Measurements from ENCODE around the gene SPANXN5.
"Not testable (repeated sequence)": the region's sequence is repeated elsewhere in the genome, so short reads cannot be mapped to it uniquely, and the experiment has no call there.

SPANXN5 gene
- total RNA-seq: 0 to 0.06 reads per million in 2 experiments

GRCh38 chrX:52797327-52797726, at the start of gene SPANXN5:
SPANXN5 (minus strand) TSS chrX:52797427; CDS start chrX:52797348, 79 bp downstream.
- DNase-seq (ENCODE audit: low read depth): not testable (repeated sequence)

GRCh38 chrX:52843619-52844018, 46.4 kb upstream of the SPANXN5 start:
- DNase-seq (ENCODE audit: low read depth): not testable (repeated sequence)

- DNase-seq (ENCODE audit: low read depth): no peak
Measured at GRCh38 chrX:52839137-52839536, 41.9 kb upstream of the SPANXN5 start.

GRCh38 chrX:52830551-52830950, 33.3 kb upstream of the SPANXN5 start:
- DNase-seq (ENCODE audit: low read depth): no peak

- DNase-seq (ENCODE audit: low read depth): no peak
Measured at GRCh38 chrX:52824608-52825007, 27.4 kb upstream of the SPANXN5 start.

- DNase-seq (ENCODE audit: low read depth): no peak
Measured at GRCh38 chrX:52821079-52821760, 24.0 kb upstream of the SPANXN5 start.

GRCh38 chrX:52819788-52820187, 22.6 kb upstream of the SPANXN5 start:
- DNase-seq (ENCODE audit: low read depth): no peak

GRCh38 chrX:52811065-52811625, 13.9 kb upstream of the SPANXN5 start, which contains the start of gene XAGE5:
XAGE5 (plus strand) TSS chrX:52811287; CDS start chrX:52812567, 1,280 bp downstream.
- DNase-seq (ENCODE audit: low read depth): no peak

GRCh38 chrX:52804876-52805275, 7.6 kb upstream of the SPANXN5 start:
- not testable (repeated sequence) for DNase-seq (ENCODE audit: low read depth)

GRCh38 chrX:52773504-52773903, 23.7 kb downstream of the SPANXN5 start:
- DNase-seq (ENCODE audit: low read depth): not testable (repeated sequence)

GRCh38 chrX:52765983-52766382, 31.2 kb downstream of the SPANXN5 start:
- not testable (repeated sequence) for DNase-seq (ENCODE audit: low read depth)

GRCh38 chrX:52750952-52751351, 46.3 kb downstream of the SPANXN5 start, which contains the start of gene SSX2B:
SSX2B (plus strand) TSS chrX:52751252; CDS start chrX:52752681, 1,429 bp downstream.
- not testable (repeated sequence) for DNase-seq (ENCODE audit: low read depth)
